ENCODE data around the gene C16orf96. TPM values are rescaled to one million over a fixed set of nuclear protein-coding genes. Genes with fewer than 3 reads are reported as not detected.

C16orf96 gene
- total RNA-seq, 1 experiment from 2014 or later = 1.4 TPM

- Histone ChIP-seq H3K4me1 (ENCODE audit: insufficient read depth, low read length) (peaks cover 7% of the 10 kb centered on the region; the same call in 1 of the 2 replicates), H4K5ac (ENCODE audit: insufficient read length, low read depth, low read length) (no peak overlapping the region), H2AK5ac (ENCODE audit: insufficient read length, low read length) (no peak overlapping the region), H3K4me2 (ENCODE audit: insufficient read depth, insufficient read length, low read length) (no peak overlapping the region), H3K9ac (ENCODE audit: extremely low read depth, insufficient read length, low read length) (no peak overlapping the region), H2BK120ac (ENCODE audit: low read depth, low read length, poor library complexity, severe bottlenecking) (no peak overlapping the region), H3T11ph (ENCODE audit: low read length) (no peak overlapping the region), H3K27ac (ENCODE audit: insufficient read length, low read depth, low read length) (no peak overlapping the region), H3K56ac (ENCODE audit: insufficient read length, low read depth, low read length) (no peak overlapping the region), H3K4ac (ENCODE audit: low read depth, low read length) (no peak overlapping the region), H3K23me2 (ENCODE audit: insufficient read length, low read depth, low read length, poor library complexity, severe bottlenecking) (no peaks in the 10 kb centered on the region), H2AFZ (ENCODE audit: low read length) (no peak overlapping the region), H3K23ac (ENCODE audit: insufficient read length, low read depth, low read length) (no peak overlapping the region), H2BK20ac (ENCODE audit: low read depth, low read length, poor library complexity, severe bottlenecking) (no peak overlapping the region), H3K9me3 (ENCODE audit: control insufficient read depth, low read depth, low read length) (no peaks in the 10 kb centered on the region), H3K79me2 (ENCODE audit: insufficient read depth, low read length) (0 out of 2 replicates have a peak, but pooled peaks cover 2% of the 10 kb centered on the region), H2BK5ac (ENCODE audit: insufficient read length, low read length) (no peak overlapping the region), H3K27me3 (ENCODE audit: insufficient read depth, low read length) (no peaks in the 10 kb centered on the region), H3K14ac (ENCODE audit: insufficient read depth, low read length) (no peak overlapping the region), H3K79me1 (ENCODE audit: insufficient read depth, low read depth, low read length, poor library complexity, severe bottlenecking) (no peaks in the 10 kb centered on the region), H4K8ac (replicated peaks; ENCODE audit: insufficient read length, low read depth, low read length) (no peak overlapping the region), H2BK12ac (ENCODE audit: insufficient read length, low read depth, low read length) (no peak overlapping the region), H2BK15ac (ENCODE audit: low read depth, low read length) (no peak overlapping the region), H3K18ac (ENCODE audit: insufficient read length, low read depth, low read length) (no peak overlapping the region), H4K20me1 (ENCODE audit: control insufficient read depth, insufficient read depth, insufficient read length) (no peaks in the 10 kb centered on the region), H4K91ac (ENCODE audit: insufficient read length, low read depth, low read length) (no peak overlapping the region)
- Mint-ChIP-seq H3K27me3 (ENCODE audit: low read depth) (no peaks in the 10 kb centered on the region), H3K36me3 (ENCODE audit: insufficient read depth in 1 of 3, low read depth in 3 of 3) (peaks cover 0 to 7% (median 0%) of the 10 kb centered on the region in 3 experiments; a peak in 2 of 7 replicates), H3K27ac (no peak overlapping the region), H3K9me3 (no peaks in the 10 kb centered on the region), H3K4me3 (no peak overlapping the region; a peak in 1 of 5 replicates), H3K4me1 (peaks cover 45 to 61% of the 10 kb centered on the region in 2 experiments)
- no peak for TF ChIP-seq CTCF (conservative IDR thresholded peaks at IDR 0.05)
- no peak for DNase-seq
- WGBS (ENCODE audit: extremely low coverage, insufficient read length, low lambda C conversion rate) = no CpG with 5 or more reads among the region's 13 CpGs
These were observed 30.4 kb upstream of the C16orf96 start for GRCh38 chr16:4525634-4526277.
